Mesendoderm (in vitro differentiated cells): ENCODE measurements around the gene FBF1.
A peak's percentile ranks its signal among the peaks of the same experiment; 100 is the strongest.
"Not testable (repeated sequence)": the region's sequence is repeated elsewhere in the genome, so short reads cannot be mapped to it uniquely, and the experiment has no call there.

Experiments used
- DNase-seq: peaks from one replicate; pipeline ENCODE4 v3.0.0; 2013
- H2AK5ac ChIP-seq: 2 replicates; pipeline ENCODE4 v1.6.1; 2013; ENCODE audit warnings: low read length, inconsistent platforms
- H2BK120ac ChIP-seq: 2 replicates; pipeline ENCODE4 v1.6.1; 2013; ENCODE audit warnings: low read depth, mild to moderate bottlenecking, low read length, moderate library complexity, mixed read lengths
- H2BK15ac ChIP-seq: replicated peaks from 2 replicates; pipeline ENCODE4 v1.6.1; 2013; ENCODE audit warnings: low read depth, mild to moderate bottlenecking, moderate library complexity
- H2BK5ac ChIP-seq: 2 replicates; pipeline ENCODE4 v1.6.1; 2013; ENCODE audit warnings: low read length, inconsistent platforms
- H3K18ac ChIP-seq: 2 replicates; pipeline ENCODE4 v1.6.1; 2013; ENCODE audit warnings: mild to moderate bottlenecking, low read length, mixed read lengths
- H3K23ac ChIP-seq: one replicate; pipeline ENCODE4 v1.6.1; 2013; ENCODE audit warnings: low read length
- H3K27ac ChIP-seq: 2 replicates; pipeline ENCODE4 v1.5.1; 2013; ENCODE audit warnings: low read depth, mild to moderate bottlenecking, inconsistent platforms, low read length, moderate library complexity
- H3K27me3 ChIP-seq: 2 replicates; pipeline ENCODE4 v1.6.1; 2013; ENCODE audit warnings: low read length, control low read depth, mild to moderate bottlenecking, inconsistent platforms; ENCODE audit not compliant: insufficient read depth, poor library complexity
- H3K36me3 ChIP-seq: 2 replicates; pipeline ENCODE4 v1.6.1; 2013; ENCODE audit warnings: low read length, inconsistent platforms; ENCODE audit not compliant: control insufficient read depth, insufficient read depth
- H3K4ac ChIP-seq: one replicate; pipeline ENCODE4 v1.6.1; 2013; ENCODE audit warnings: low read depth, mild to moderate bottlenecking, low read length, moderate library complexity
- H3K4me1 ChIP-seq: 2 replicates; pipeline ENCODE4 v1.6.1; 2013; ENCODE audit warnings: low read depth, low read length, inconsistent platforms; ENCODE audit not compliant: control insufficient read depth
- H3K4me2 ChIP-seq: 2 replicates; pipeline ENCODE4 v1.6.1; 2013; ENCODE audit warnings: low read length
- H3K4me3 ChIP-seq: 2 replicates; pipeline ENCODE4 v1.5.1; 2013; ENCODE audit warnings: mild to moderate bottlenecking, low read length
- H3K56ac ChIP-seq: one replicate; pipeline ENCODE4 v1.6.1; 2013; ENCODE audit warnings: low read length
- H3K79me1 ChIP-seq: 2 replicates; pipeline ENCODE4 v1.6.1; 2013; ENCODE audit warnings: low read length, inconsistent platforms
- H3K79me2 ChIP-seq: 2 replicates; pipeline ENCODE4 v1.6.1; 2013; ENCODE audit warnings: mild to moderate bottlenecking, low read length; ENCODE audit not compliant: control insufficient read depth, insufficient read depth
- H3K9ac ChIP-seq: 2 replicates; pipeline ENCODE4 v1.6.1; 2013; ENCODE audit warnings: low read length, inconsistent platforms
- H4K5ac ChIP-seq: one replicate; pipeline ENCODE4 v1.6.1; 2013; ENCODE audit warnings: low read length
- H4K8ac ChIP-seq: one replicate; pipeline ENCODE4 v1.6.1; 2013; ENCODE audit warnings: low read depth, mild to moderate bottlenecking, control low read depth, low read length, moderate library complexity
- WGBS: extraction: QIAGEN DNeasy Blood & Tissue Kit; methylation state at CpG from one replicate; pipeline ENCODE4 v1.1.7; 2013; ENCODE audit warnings: low lambda C conversion rate, missing lambda C conversion rate; ENCODE audit not compliant: insufficient coverage; ENCODE audit errors: extremely low coverage; 5-methylcytosine and 5-hydroxymethylcytosine counted together

The FBF1 gene

GRCh38 chr17:75869282-75870141 lies 71.3 kb downstream of the FBF1 start:
- no peak overlapping the region for H3K9ac ChIP-seq
- WGBS = no CpG with 5 or more reads among the region's 23 CpGs

GRCh38 chr17:75868730-75869281 lies 72.0 kb downstream of the FBF1 start:
- not testable (repeated sequence) for H3K27ac ChIP-seq, H2AK5ac ChIP-seq, H3K4me1 ChIP-seq, H3K4me2 ChIP-seq, H3K9ac ChIP-seq, H3K27me3 ChIP-seq, H3K23ac ChIP-seq, H2BK120ac ChIP-seq, H3K79me1 ChIP-seq, H4K8ac ChIP-seq, H4K5ac ChIP-seq, H3K36me3 ChIP-seq, H3K79me2 ChIP-seq, H3K4me3 ChIP-seq, H3K4ac ChIP-seq, H2BK15ac ChIP-seq, H3K56ac ChIP-seq, DNase-seq, H3K18ac ChIP-seq, H2BK5ac ChIP-seq
- no CpG with 5 or more reads among the region's 12 CpGs for WGBS

More at GRCh38 chr17:75869282-75870141, 71.3 kb downstream of the FBF1 start:
- Histone ChIP-seq H3K4me2 (no peak overlapping the region), H4K5ac (no peak overlapping the region), H2BK5ac (no peak overlapping the region), H3K27me3 (no peaks in the 10 kb centered on the region), H3K79me1 (no peaks in the 10 kb centered on the region), H3K56ac (peak overlapping the region; percentile 42), H3K18ac (no peak overlapping the region), H3K4me1 (no peaks in the 10 kb centered on the region), H3K27ac (no peak overlapping the region), H3K23ac (no peak overlapping the region), H3K79me2 (no peaks in the 10 kb centered on the region), H2BK15ac (no peak overlapping the region), H4K8ac (no peak overlapping the region), H3K4ac (peak overlapping the region; percentile 8), H3K4me3 (no peak overlapping the region), H2BK120ac (no peak overlapping the region), H3K36me3 (no peaks in the 10 kb centered on the region), H2AK5ac (no peak overlapping the region)
- DNase-seq = peak; percentile 51

GRCh38 chr17:75865404-75866188 lies 75.2 kb downstream of the FBF1 start:
- DNase-seq, H3K18ac ChIP-seq, H3K9ac ChIP-seq, H2BK120ac ChIP-seq, H3K79me2 ChIP-seq, H3K23ac ChIP-seq, H3K79me1 ChIP-seq, H3K27me3 ChIP-seq, H3K56ac ChIP-seq, H4K5ac ChIP-seq, H3K36me3 ChIP-seq, H3K4ac ChIP-seq, H3K27ac ChIP-seq, H4K8ac ChIP-seq, H3K4me2 ChIP-seq, H2BK15ac ChIP-seq, H2AK5ac ChIP-seq, H3K4me3 ChIP-seq, H2BK5ac ChIP-seq, H3K4me1 ChIP-seq: not testable (repeated sequence)
- WGBS = no CpG with 5 or more reads among the region's 17 CpGs

GRCh38 chr17:75864887-75865286 lies 76.0 kb downstream of the FBF1 start:
- not testable (repeated sequence) for H3K56ac ChIP-seq, H2BK15ac ChIP-seq, H3K79me2 ChIP-seq, H3K9ac ChIP-seq, H3K4me2 ChIP-seq, DNase-seq, H4K8ac ChIP-seq, H2BK120ac ChIP-seq, H3K4me1 ChIP-seq, H4K5ac ChIP-seq, H2BK5ac ChIP-seq, H3K79me1 ChIP-seq, H2AK5ac ChIP-seq, H3K18ac ChIP-seq, H3K4me3 ChIP-seq, H3K23ac ChIP-seq, H3K36me3 ChIP-seq, H3K4ac ChIP-seq, H3K27ac ChIP-seq, H3K27me3 ChIP-seq
- no CpG with 5 or more reads among the region's 4 CpGs for WGBS

GRCh38 chr17:75864448-75864871 lies 76.4 kb downstream of the FBF1 start:
- Histone ChIP-seq H3K79me1 (no peaks in the 10 kb centered on the region), H3K56ac (no peak overlapping the region), H3K27ac (no peak overlapping the region), H3K4me3 (no peak overlapping the region), H3K23ac (no peak overlapping the region), H3K36me3 (no peaks in the 10 kb centered on the region), H2BK15ac (no peak overlapping the region), H3K27me3 (no peaks in the 10 kb centered on the region), H4K5ac (no peak overlapping the region), H4K8ac (no peak overlapping the region), H3K4me2 (no peak overlapping the region), H3K18ac (no peak overlapping the region), H3K4ac (no peak overlapping the region), H3K9ac (no peak overlapping the region), H3K79me2 (no peaks in the 10 kb centered on the region), H2AK5ac (no peak overlapping the region), H2BK5ac (no peak overlapping the region), H2BK120ac (no peak overlapping the region), H3K4me1 (no peaks in the 10 kb centered on the region)
- no CpG with 5 or more reads among the region's 8 CpGs for WGBS
- DNase-seq = no peak
